ENCODE measurements around the gene CCDC149. TPM values are rescaled to one million over a fixed set of nuclear protein-coding genes. Genes with fewer than 3 reads are reported as not detected.

CCDC149 gene
- total and polyA plus RNA-seq, 4 donors, result 1.4 to 11.2 (median 3.4) TPM

DNA sequence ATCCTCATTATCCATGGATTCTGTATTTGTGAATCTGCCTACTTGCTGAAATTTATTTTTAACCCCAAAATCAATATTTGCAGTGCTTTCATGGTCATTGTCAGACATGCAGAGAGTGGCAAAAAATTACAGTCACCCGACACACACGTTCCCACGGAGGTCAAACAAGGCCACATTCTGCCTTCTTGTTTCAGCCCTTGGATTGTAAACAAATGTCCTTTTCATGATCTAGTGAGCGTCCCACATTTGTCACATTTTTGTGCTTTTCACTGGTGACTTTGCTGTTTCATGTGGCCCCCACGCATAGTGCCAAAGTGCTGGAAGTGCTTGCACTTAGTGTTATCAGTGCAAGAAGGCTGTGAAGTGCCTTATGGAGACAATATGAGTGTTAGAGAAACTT lies 72.5 kb downstream of the CCDC149 start:
- peaks cover 0 to 8% (median 4%) of the 10 kb centered on the region in 4 donors for H3K36me3 ChIP-seq (ENCODE audit: control insufficient read depth in 4 of 4, insufficient read depth in 3 of 4, low read depth in 1 of 4, low read length in 3 of 4)
- no peak overlapping the region for H3K4me3 ChIP-seq (ENCODE audit: low read depth in 1 of 3, low read length in 3 of 3)
- TF ChIP-seq RXRA (IDR thresholded peaks at IDR 0.05), result peak in 1 of 2 donors; percentile 31
- no peak for TF ChIP-seq EGR1 (IDR thresholded peaks at IDR 0.05; ENCODE audit: low read depth in 2 of 2)
- peaks cover 0 to 15% (median 6%) of the 10 kb centered on the region in 4 donors for H3K4me1 ChIP-seq (ENCODE audit: control insufficient read depth in 4 of 4, insufficient read depth in 4 of 4, low read length in 3 of 4)
- H3K9ac ChIP-seq (ENCODE audit: low read depth in 1 of 2, low read length in 2 of 2), result no peak overlapping the region
- no peaks in the 10 kb centered on the region for H3K27me3 ChIP-seq (ENCODE audit: control insufficient read depth in 4 of 4, insufficient read depth in 4 of 4, low read length in 3 of 4)
- DNase-seq (ENCODE audit: low spot score), result no peak
- H3K27ac ChIP-seq (ENCODE audit: low read depth in 1 of 2, low read length in 2 of 2), result no peak overlapping the region
- 49% methylated on average over 5 of the region's 5 CpGs for WGBS
- no peaks in the 10 kb centered on the region for H3K9me3 ChIP-seq (ENCODE audit: control insufficient read depth in 4 of 4, low read length in 3 of 4)

DNA sequence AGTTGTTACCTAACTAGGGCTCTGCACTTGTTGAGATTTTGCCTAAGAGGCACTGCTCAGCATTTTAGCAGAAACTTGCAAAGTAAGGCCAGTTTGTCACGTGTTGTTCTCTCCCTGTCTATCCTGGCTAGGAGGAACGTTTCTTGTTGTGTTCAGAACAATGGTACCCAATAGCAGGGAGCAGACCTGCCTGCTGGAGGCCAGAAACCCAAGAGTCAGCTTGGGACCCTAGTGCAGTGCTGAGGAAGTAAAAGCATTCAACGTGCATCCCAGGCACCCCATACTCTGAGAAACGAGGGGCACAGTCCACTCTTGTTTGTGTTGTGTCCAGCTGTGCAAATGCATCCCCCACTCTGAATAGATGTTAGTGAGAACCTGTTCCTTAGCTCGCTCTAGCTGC lies 75.1 kb downstream of the CCDC149 start:
- peaks cover 0 to 18% (median 9%) of the 10 kb centered on the region in 4 donors for H3K36me3 ChIP-seq (ENCODE audit: control insufficient read depth in 4 of 4, insufficient read depth in 3 of 4, low read depth in 1 of 4, low read length in 3 of 4)
- H3K4me1 ChIP-seq (ENCODE audit: control insufficient read depth in 4 of 4, insufficient read depth in 4 of 4, low read length in 3 of 4), result peaks cover 0 to 11% (median 6%) of the 10 kb centered on the region in 4 donors
- H3K9ac ChIP-seq (ENCODE audit: low read depth in 1 of 2, low read length in 2 of 2), result no peak overlapping the region
- H3K27ac ChIP-seq (ENCODE audit: low read depth in 1 of 2, low read length in 2 of 2), result no peak overlapping the region
- H3K9me3 ChIP-seq (ENCODE audit: control insufficient read depth in 4 of 4, low read length in 3 of 4), result no peaks in the 10 kb centered on the region
- DNase-seq (ENCODE audit: low spot score), result no peak
- TF ChIP-seq, protein P1, sequence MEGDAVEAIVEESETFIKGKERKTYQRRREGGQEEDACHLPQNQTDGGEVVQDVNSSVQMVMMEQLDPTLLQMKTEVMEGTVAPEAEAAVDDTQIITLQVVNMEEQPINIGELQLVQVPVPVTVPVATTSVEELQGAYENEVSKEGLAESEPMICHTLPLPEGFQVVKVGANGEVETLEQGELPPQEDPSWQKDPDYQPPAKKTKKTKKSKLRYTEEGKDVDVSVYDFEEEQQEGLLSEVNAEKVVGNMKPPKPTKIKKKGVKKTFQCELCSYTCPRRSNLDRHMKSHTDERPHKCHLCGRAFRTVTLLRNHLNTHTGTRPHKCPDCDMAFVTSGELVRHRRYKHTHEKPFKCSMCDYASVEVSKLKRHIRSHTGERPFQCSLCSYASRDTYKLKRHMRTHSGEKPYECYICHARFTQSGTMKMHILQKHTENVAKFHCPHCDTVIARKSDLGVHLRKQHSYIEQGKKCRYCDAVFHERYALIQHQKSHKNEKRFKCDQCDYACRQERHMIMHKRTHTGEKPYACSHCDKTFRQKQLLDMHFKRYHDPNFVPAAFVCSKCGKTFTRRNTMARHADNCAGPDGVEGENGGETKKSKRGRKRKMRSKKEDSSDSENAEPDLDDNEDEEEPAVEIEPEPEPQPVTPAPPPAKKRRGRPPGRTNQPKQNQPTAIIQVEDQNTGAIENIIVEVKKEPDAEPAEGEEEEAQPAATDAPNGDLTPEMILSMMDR (IDR thresholded peaks at IDR 0.05; ENCODE audit: low read depth, low read length, missing input control), result no peak
- TF ChIP-seq GABPA (IDR thresholded peaks at IDR 0.05 in 1 of 2, conservative IDR thresholded peaks at IDR 0.05 in 1 of 2) (no peak), HNF4A (conservative IDR thresholded peaks at IDR 0.05) (no peak), HNF4G (IDR thresholded peaks at IDR 0.05) (no peak), YY1 (IDR thresholded peaks at IDR 0.05) (no peak), EGR1 (IDR thresholded peaks at IDR 0.05; ENCODE audit: low read depth in 2 of 2) (no peak), SP1 (IDR thresholded peaks at IDR 0.05) (no peak), RAD21 (IDR thresholded peaks at IDR 0.05) (no peak), NR2F2 (IDR thresholded peaks at IDR 0.05) (no peak), TAF1 (conservative IDR thresholded peaks at IDR 0.05) (no peak), FOXA2 (IDR thresholded peaks at IDR 0.05) (no peak), RXRA (IDR thresholded peaks at IDR 0.05) (no peak)
- TF ChIP-seq, protein P2, sequence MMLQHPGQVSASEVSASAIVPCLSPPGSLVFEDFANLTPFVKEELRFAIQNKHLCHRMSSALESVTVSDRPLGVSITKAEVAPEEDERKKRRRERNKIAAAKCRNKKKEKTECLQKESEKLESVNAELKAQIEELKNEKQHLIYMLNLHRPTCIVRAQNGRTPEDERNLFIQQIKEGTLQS (IDR thresholded peaks at IDR 0.05), result no peak
- TF ChIP-seq, protein P3, sequence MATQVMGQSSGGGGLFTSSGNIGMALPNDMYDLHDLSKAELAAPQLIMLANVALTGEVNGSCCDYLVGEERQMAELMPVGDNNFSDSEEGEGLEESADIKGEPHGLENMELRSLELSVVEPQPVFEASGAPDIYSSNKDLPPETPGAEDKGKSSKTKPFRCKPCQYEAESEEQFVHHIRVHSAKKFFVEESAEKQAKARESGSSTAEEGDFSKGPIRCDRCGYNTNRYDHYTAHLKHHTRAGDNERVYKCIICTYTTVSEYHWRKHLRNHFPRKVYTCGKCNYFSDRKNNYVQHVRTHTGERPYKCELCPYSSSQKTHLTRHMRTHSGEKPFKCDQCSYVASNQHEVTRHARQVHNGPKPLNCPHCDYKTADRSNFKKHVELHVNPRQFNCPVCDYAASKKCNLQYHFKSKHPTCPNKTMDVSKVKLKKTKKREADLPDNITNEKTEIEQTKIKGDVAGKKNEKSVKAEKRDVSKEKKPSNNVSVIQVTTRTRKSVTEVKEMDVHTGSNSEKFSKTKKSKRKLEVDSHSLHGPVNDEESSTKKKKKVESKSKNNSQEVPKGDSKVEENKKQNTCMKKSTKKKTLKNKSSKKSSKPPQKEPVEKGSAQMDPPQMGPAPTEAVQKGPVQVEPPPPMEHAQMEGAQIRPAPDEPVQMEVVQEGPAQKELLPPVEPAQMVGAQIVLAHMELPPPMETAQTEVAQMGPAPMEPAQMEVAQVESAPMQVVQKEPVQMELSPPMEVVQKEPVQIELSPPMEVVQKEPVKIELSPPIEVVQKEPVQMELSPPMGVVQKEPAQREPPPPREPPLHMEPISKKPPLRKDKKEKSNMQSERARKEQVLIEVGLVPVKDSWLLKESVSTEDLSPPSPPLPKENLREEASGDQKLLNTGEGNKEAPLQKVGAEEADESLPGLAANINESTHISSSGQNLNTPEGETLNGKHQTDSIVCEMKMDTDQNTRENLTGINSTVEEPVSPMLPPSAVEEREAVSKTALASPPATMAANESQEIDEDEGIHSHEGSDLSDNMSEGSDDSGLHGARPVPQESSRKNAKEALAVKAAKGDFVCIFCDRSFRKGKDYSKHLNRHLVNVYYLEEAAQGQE (IDR thresholded peaks at IDR 0.05), result no peak
- TF ChIP-seq, protein P4, sequence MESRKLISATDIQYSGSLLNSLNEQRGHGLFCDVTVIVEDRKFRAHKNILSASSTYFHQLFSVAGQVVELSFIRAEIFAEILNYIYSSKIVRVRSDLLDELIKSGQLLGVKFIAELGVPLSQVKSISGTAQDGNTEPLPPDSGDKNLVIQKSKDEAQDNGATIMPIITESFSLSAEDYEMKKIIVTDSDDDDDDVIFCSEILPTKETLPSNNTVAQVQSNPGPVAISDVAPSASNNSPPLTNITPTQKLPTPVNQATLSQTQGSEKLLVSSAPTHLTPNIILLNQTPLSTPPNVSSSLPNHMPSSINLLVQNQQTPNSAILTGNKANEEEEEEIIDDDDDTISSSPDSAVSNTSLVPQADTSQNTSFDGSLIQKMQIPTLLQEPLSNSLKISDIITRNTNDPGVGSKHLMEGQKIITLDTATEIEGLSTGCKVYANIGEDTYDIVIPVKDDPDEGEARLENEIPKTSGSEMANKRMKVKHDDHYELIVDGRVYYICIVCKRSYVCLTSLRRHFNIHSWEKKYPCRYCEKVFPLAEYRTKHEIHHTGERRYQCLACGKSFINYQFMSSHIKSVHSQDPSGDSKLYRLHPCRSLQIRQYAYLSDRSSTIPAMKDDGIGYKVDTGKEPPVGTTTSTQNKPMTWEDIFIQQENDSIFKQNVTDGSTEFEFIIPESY (IDR thresholded peaks at IDR 0.05), result no peak
- H3K4me3 ChIP-seq (ENCODE audit: low read depth in 1 of 3, low read length in 3 of 3), result no peak overlapping the region
- 82% methylated on average over 5 of the region's 5 CpGs for WGBS
- H3K27me3 ChIP-seq (ENCODE audit: control insufficient read depth in 4 of 4, insufficient read depth in 4 of 4, low read length in 3 of 4), result no peaks in the 10 kb centered on the region

All from liver (tissue), 9 donors.